Loucy (cell line): ENCODE measurements around the gene PLK3.

Experiments
- H2AFZ ChIP-seq: fragments of 200-600 bp; sonication (generic); 2 replicates; pipeline ENCODE4 v1.6.0; 2016; ENCODE audit warnings: antibody characterized with exemption, mild to moderate bottlenecking, low read length, moderate library complexity
- H3F3A ChIP-seq: fragments of 200-600 bp; 2 replicates; pipeline ENCODE4 v1.6.0; 2016; ENCODE audit warnings: antibody characterized with exemption, low read depth, mild to moderate bottlenecking
- H3K27me3 ChIP-seq: fragments of 200-600 bp; sonication (generic); 2 replicates; pipeline ENCODE4 v1.6.1; 2014; ENCODE audit warnings: low read length, mild to moderate bottlenecking; ENCODE audit not compliant: insufficient read depth, poor library complexity, severe bottlenecking
- H3K36me3 ChIP-seq: fragments of 200-600 bp; sonication (generic); 2 replicates; pipeline ENCODE4 v1.6.1; 2016; ENCODE audit warnings: low read length; ENCODE audit not compliant: insufficient read depth
- H3K4me1 ChIP-seq: fragments of 200-600 bp; sonication (generic); 2 replicates; pipeline ENCODE4 v1.5.1; 2014; ENCODE audit warnings: low read length, mild to moderate bottlenecking; ENCODE audit not compliant: insufficient read depth, poor library complexity, severe bottlenecking
- H3K4me2 ChIP-seq: fragments of 200-600 bp; sonication (generic); 2 replicates; pipeline ENCODE4 v1.6.0; 2014; ENCODE audit warnings: antibody characterized with exemption, low read length, low read depth, mild to moderate bottlenecking; ENCODE audit not compliant: poor library complexity, severe bottlenecking
- H3K4me3 ChIP-seq: fragments of 200-600 bp; sonication (generic); 2 replicates; pipeline ENCODE4 v1.5.1; 2014; ENCODE audit warnings: low read length, mild to moderate bottlenecking, mixed read lengths; ENCODE audit not compliant: poor library complexity, severe bottlenecking
- H3K79me2 ChIP-seq: fragments of 200-600 bp; sonication (generic); 2 replicates; pipeline ENCODE4 v1.6.1; 2014; ENCODE audit warnings: low read length; ENCODE audit not compliant: insufficient read depth
- H3K9ac ChIP-seq: fragments of 200-600 bp; sonication (generic); 2 replicates; pipeline ENCODE4 v1.6.0; 2014; ENCODE audit warnings: mild to moderate bottlenecking, low read depth, low read length, moderate library complexity; ENCODE audit not compliant: poor library complexity, severe bottlenecking
- H3K9me2 ChIP-seq: fragments of 200-600 bp; sonication (generic); replicated peaks from 2 replicates; pipeline ENCODE4 v1.6.1; 2016; ENCODE audit warnings: low read depth, low read length, mixed read lengths
- H3K9me3 ChIP-seq: fragments of 200-600 bp; sonication (generic); 2 replicates; pipeline ENCODE4 v1.6.1; 2014; ENCODE audit warnings: mild to moderate bottlenecking, antibody characterized with exemption, low read length, low read depth; ENCODE audit not compliant: insufficient read depth
- H4K20me1 ChIP-seq: fragments of 200-600 bp; sonication (generic); 2 replicates; pipeline ENCODE4 v1.6.0; 2014; ENCODE audit warnings: antibody characterized with exemption, low read length, mild to moderate bottlenecking; ENCODE audit not compliant: insufficient read depth, poor library complexity, severe bottlenecking
- EZH2phosphoT487 ChIP-seq: fragments of 200-600 bp; IDR thresholded peaks from 2 replicates; pipeline ENCODE4 v1.6.1; 2018; ENCODE audit warnings: antibody characterized with exemption, mild to moderate bottlenecking, moderate library complexity, borderline replicate concordance
- TF ChIP-seq, protein P1 (sequence below): fragments of 200-600 bp; sonication (generic); conservative IDR thresholded peaks from 2 replicates; pipeline ENCODE4 v1.5.1; 2014; ENCODE audit warnings: mild to moderate bottlenecking, antibody characterized with exemption, low read length

The PLK3 gene

DNA sequence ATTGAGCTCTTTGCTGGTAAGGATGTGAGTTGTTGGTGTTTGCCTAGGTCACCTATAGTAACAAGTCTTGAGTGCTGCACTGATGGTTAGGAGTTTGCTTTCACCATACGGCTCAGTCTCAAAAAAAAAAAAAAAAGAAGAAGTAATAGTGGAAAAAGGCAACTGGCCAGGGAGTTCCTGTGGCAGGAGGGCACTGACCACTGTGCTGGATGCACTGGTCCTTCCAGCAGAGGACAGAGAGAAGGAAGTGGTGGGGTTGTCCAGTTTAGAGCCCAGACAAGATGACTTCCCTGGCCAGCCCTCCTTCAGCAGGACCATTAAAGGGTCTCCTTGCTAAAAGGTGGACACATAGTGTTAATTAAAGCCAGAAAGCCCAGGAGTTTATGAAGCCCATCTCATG, 54.8 kb downstream of the PLK3 start:
- Histone ChIP-seq H3K4me3 (no peak overlapping the region), H3K36me3 (no peaks in the 10 kb centered on the region; the same call in 1 of the 2 replicates), H3K9me2 (no peaks in the 10 kb centered on the region), H3K9ac (no peak overlapping the region), H3F3A (no peaks in the 10 kb centered on the region), H3K79me2 (no peaks in the 10 kb centered on the region), H2AFZ (no peak overlapping the region), H3K27me3 (no peaks in the 10 kb centered on the region), H4K20me1 (no peaks in the 10 kb centered on the region), H3K4me2 (no peak overlapping the region), H3K4me1 (no peaks in the 10 kb centered on the region), H3K9me3 (no peaks in the 10 kb centered on the region)
- no peak for TF ChIP-seq EZH2phosphoT487
- TF ChIP-seq, protein P1, sequence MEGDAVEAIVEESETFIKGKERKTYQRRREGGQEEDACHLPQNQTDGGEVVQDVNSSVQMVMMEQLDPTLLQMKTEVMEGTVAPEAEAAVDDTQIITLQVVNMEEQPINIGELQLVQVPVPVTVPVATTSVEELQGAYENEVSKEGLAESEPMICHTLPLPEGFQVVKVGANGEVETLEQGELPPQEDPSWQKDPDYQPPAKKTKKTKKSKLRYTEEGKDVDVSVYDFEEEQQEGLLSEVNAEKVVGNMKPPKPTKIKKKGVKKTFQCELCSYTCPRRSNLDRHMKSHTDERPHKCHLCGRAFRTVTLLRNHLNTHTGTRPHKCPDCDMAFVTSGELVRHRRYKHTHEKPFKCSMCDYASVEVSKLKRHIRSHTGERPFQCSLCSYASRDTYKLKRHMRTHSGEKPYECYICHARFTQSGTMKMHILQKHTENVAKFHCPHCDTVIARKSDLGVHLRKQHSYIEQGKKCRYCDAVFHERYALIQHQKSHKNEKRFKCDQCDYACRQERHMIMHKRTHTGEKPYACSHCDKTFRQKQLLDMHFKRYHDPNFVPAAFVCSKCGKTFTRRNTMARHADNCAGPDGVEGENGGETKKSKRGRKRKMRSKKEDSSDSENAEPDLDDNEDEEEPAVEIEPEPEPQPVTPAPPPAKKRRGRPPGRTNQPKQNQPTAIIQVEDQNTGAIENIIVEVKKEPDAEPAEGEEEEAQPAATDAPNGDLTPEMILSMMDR, result no peak
